Vagina (tissue), 2 donors: Measurements from ENCODE around the gene PLXNB1.

Experiments
- POLR2A ChIP-seq, 2 donors: fragments of 450-650 bp; IDR thresholded peaks; one replicate each; pipeline ENCODE4 v1.6.1; 2017; ENCODE audit warnings: antibody characterized with exemption in 2 of 2, mild to moderate bottlenecking in 2 of 2, moderate library complexity in 2 of 2
- POLR2AphosphoS5 ChIP-seq, 2 donors: sonication (generic); formaldehyde crosslinking; IDR thresholded peaks; one replicate each; pipeline ENCODE4 v1.9.0; 2017; ENCODE audit warnings: antibody characterized with exemption in 2 of 2, mild to moderate bottlenecking in 2 of 2, low read depth in 1 of 2; ENCODE audit not compliant: insufficient read depth in 1 of 2
- TF ChIP-seq, protein P1 (sequence below), 3 experiments: fragments of 450-650 bp in 2 of 3; fragments of 200-600 bp in 1 of 3; sonication (generic) in 1 of 3; IDR thresholded peaks; one replicate each; pipeline ENCODE4 v1.5.1; 2017 to 2019; ENCODE audit warnings: antibody characterized with exemption in 3 of 3, mild to moderate bottlenecking in 2 of 3, moderate library complexity in 2 of 3

DNA sequence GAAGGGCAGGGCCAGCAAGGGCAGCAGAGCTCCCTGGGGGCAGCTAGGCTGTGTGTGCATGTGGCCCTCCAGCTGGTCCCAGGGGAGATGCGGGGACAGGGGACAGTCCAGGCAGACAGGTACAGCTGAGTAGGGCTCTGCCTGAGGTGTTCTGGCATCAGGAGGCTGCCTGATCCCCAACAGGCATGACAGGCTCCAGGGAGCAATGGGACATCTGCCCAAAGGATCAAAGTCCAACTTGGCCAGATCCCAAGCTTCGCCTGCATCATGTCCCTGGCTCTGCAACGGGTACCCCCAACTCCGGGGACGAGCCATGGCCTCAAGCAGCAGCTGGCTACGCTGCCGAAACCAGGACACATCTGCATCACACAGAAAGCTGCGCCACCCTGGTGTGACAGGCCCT lies 38.4 kb upstream of the PLXNB1 start:
- TF ChIP-seq POLR2A (IDR thresholded peaks at IDR 0.05): no peak
- TF ChIP-seq, protein P1, sequence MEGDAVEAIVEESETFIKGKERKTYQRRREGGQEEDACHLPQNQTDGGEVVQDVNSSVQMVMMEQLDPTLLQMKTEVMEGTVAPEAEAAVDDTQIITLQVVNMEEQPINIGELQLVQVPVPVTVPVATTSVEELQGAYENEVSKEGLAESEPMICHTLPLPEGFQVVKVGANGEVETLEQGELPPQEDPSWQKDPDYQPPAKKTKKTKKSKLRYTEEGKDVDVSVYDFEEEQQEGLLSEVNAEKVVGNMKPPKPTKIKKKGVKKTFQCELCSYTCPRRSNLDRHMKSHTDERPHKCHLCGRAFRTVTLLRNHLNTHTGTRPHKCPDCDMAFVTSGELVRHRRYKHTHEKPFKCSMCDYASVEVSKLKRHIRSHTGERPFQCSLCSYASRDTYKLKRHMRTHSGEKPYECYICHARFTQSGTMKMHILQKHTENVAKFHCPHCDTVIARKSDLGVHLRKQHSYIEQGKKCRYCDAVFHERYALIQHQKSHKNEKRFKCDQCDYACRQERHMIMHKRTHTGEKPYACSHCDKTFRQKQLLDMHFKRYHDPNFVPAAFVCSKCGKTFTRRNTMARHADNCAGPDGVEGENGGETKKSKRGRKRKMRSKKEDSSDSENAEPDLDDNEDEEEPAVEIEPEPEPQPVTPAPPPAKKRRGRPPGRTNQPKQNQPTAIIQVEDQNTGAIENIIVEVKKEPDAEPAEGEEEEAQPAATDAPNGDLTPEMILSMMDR (IDR thresholded peaks at IDR 0.05): no peak
- no peak for TF ChIP-seq POLR2AphosphoS5 (IDR thresholded peaks at IDR 0.05; ENCODE audit: insufficient read depth in 1 of 2, low read depth in 1 of 2)
